HUES6 (cell line): ENCODE data around the gene RIC3.

Experiments used
- H3K27ac ChIP-seq: 2 replicates; pipeline ENCODE4 v1.7.0; 2013; ENCODE audit warnings: low read depth, mild to moderate bottlenecking, low read length, inconsistent platforms
- H3K27me3 ChIP-seq: 2 replicates; pipeline ENCODE4 v1.6.1; 2013; ENCODE audit warnings: low read length; ENCODE audit not compliant: control insufficient read depth, insufficient read depth
- H3K36me3 ChIP-seq: 2 replicates; pipeline ENCODE4 v1.6.1; 2013; ENCODE audit warnings: low read length; ENCODE audit not compliant: control insufficient read depth, insufficient read depth
- H3K4me1 ChIP-seq: 2 replicates; pipeline ENCODE4 v1.6.1; 2013; ENCODE audit warnings: low read length; ENCODE audit not compliant: control insufficient read depth, insufficient read depth
- H3K4me3 ChIP-seq: 2 replicates; pipeline ENCODE4 v1.5.1; 2013; ENCODE audit warnings: low read depth, low read length
- H3K9ac ChIP-seq: one replicate; pipeline ENCODE4 v1.6.1; 2013; ENCODE audit warnings: mild to moderate bottlenecking, low read length
- H3K9me3 ChIP-seq: 2 replicates; pipeline ENCODE4 v1.6.1; 2013; ENCODE audit warnings: low read depth, low read length; ENCODE audit not compliant: control insufficient read depth, insufficient read depth

The RIC3 gene

GRCh38 chr11:8067567-8067928 lies 101.3 kb downstream of the RIC3 start:
- Histone ChIP-seq H3K27ac (no peak overlapping the region), H3K4me3 (no peak overlapping the region), H3K4me1 (peaks cover 21% of the 10 kb centered on the region), H3K9me3 (no peaks in the 10 kb centered on the region), H3K27me3 (peaks cover 11% of the 10 kb centered on the region; the same call in 1 of the 2 replicates), H3K9ac (no peak overlapping the region), H3K36me3 (no peaks in the 10 kb centered on the region)

- no peak overlapping the region for H3K9ac ChIP-seq
- H3K27ac ChIP-seq, result no peak overlapping the region
- peaks cover 15% of the 10 kb centered on the region for H3K4me1 ChIP-seq
- peaks cover 6% of the 10 kb centered on the region; the same call in 1 of the 2 replicates for H3K27me3 ChIP-seq
- H3K9me3 ChIP-seq, result no peaks in the 10 kb centered on the region
- H3K36me3 ChIP-seq, result no peaks in the 10 kb centered on the region
- H3K4me3 ChIP-seq, result no peak overlapping the region
Observed at GRCh38 chr11:8066911-8067455, 101.8 kb downstream of the RIC3 start.

- H3K9ac ChIP-seq, result no peak overlapping the region
- H3K9me3 ChIP-seq, result no peaks in the 10 kb centered on the region
- H3K36me3 ChIP-seq, result no peaks in the 10 kb centered on the region
- H3K27me3 ChIP-seq, result no peaks in the 10 kb centered on the region
- peaks cover 9% of the 10 kb centered on the region; the same call in 1 of the 2 replicates for H3K4me1 ChIP-seq
- no peak overlapping the region for H3K4me3 ChIP-seq
- no peak overlapping the region for H3K27ac ChIP-seq
Observed at GRCh38 chr11:8066036-8066910, 102.6 kb downstream of the RIC3 start.

GRCh38 chr11:8065031-8065430 lies 103.8 kb downstream of the RIC3 start:
- Histone ChIP-seq H3K27me3 (no peaks in the 10 kb centered on the region), H3K4me3 (no peak overlapping the region), H3K9me3 (no peaks in the 10 kb centered on the region), H3K36me3 (no peaks in the 10 kb centered on the region), H3K9ac (no peak overlapping the region), H3K4me1 (peaks cover 9% of the 10 kb centered on the region; the same call in 1 of the 2 replicates), H3K27ac (no peak overlapping the region)

- Histone ChIP-seq H3K27me3 (no peaks in the 10 kb centered on the region), H3K36me3 (no peaks in the 10 kb centered on the region), H3K27ac (no peak overlapping the region), H3K9ac (no peak overlapping the region), H3K4me3 (no peak overlapping the region), H3K4me1 (peaks cover 3% of the 10 kb centered on the region; the same call in 1 of the 2 replicates), H3K9me3 (no peaks in the 10 kb centered on the region)
Observed at GRCh38 chr11:8063324-8063723, 105.5 kb downstream of the RIC3 start.

- Histone ChIP-seq H3K4me1 (peaks cover 2% of the 10 kb centered on the region; the same call in 1 of the 2 replicates), H3K9ac (no peak overlapping the region), H3K36me3 (no peaks in the 10 kb centered on the region), H3K27ac (no peak overlapping the region), H3K27me3 (no peaks in the 10 kb centered on the region), H3K9me3 (no peaks in the 10 kb centered on the region), H3K4me3 (no peak overlapping the region)
Observed at GRCh38 chr11:8062781-8063257, 106.0 kb downstream of the RIC3 start.

GRCh38 chr11:8061555-8062428 lies 107.0 kb downstream of the RIC3 start:
- Histone ChIP-seq H3K36me3 (no peaks in the 10 kb centered on the region), H3K27ac (no peak overlapping the region), H3K4me3 (no peak overlapping the region), H3K4me1 (peaks cover 2% of the 10 kb centered on the region; the same call in 1 of the 2 replicates), H3K9me3 (no peaks in the 10 kb centered on the region), H3K9ac (no peak overlapping the region), H3K27me3 (no peaks in the 10 kb centered on the region)

GRCh38 chr11:8060801-8061554 lies 107.8 kb downstream of the RIC3 start:
- Histone ChIP-seq H3K4me1 (no peaks in the 10 kb centered on the region; the same call in 1 of the 2 replicates), H3K36me3 (no peaks in the 10 kb centered on the region)

GRCh38 chr11:8060146-8060719 lies 108.6 kb downstream of the RIC3 start:
- H3K9me3 ChIP-seq, result no peaks in the 10 kb centered on the region
- H3K27ac ChIP-seq, result no peak overlapping the region
- no peak overlapping the region for H3K4me3 ChIP-seq
- no peaks in the 10 kb centered on the region; the same call in 1 of the 2 replicates for H3K4me1 ChIP-seq
- no peaks in the 10 kb centered on the region for H3K36me3 ChIP-seq
- no peaks in the 10 kb centered on the region for H3K27me3 ChIP-seq
- no peak overlapping the region for H3K9ac ChIP-seq

More at GRCh38 chr11:8060801-8061554, 107.8 kb downstream of the RIC3 start:
- no peak overlapping the region for H3K27ac ChIP-seq
- H3K9ac ChIP-seq, result no peak overlapping the region
- H3K27me3 ChIP-seq, result no peaks in the 10 kb centered on the region
- no peaks in the 10 kb centered on the region for H3K9me3 ChIP-seq
- H3K4me3 ChIP-seq, result no peak overlapping the region

GRCh38 chr11:8059571-8060011 lies 109.2 kb downstream of the RIC3 start:
- H3K36me3 ChIP-seq, result no peaks in the 10 kb centered on the region
- H3K27me3 ChIP-seq, result no peaks in the 10 kb centered on the region
- no peaks in the 10 kb centered on the region for H3K9me3 ChIP-seq
- no peak overlapping the region for H3K9ac ChIP-seq
- no peaks in the 10 kb centered on the region; the same call in 1 of the 2 replicates for H3K4me1 ChIP-seq
- H3K27ac ChIP-seq, result no peak overlapping the region
- no peak overlapping the region for H3K4me3 ChIP-seq
